HepG2 (cell line): ENCODE data around the gene CACNA2D3. TPM values are rescaled to one million over a fixed set of nuclear protein-coding genes. Genes with fewer than 3 reads are reported as not detected.

ENCODE experiments used
- ATAC-seq: fragments of 200-7000 bp; cut with Tn5 transposase; 3 replicates; pipeline ENCODE4 v1.9.1; 2020; ENCODE audit warnings: mild to moderate bottlenecking, moderate library complexity
- BruUV-seq: library from RNA; stranded (reverse); fragments of 400-500 nt; replicated peaks from 2 replicates; lab custom pipeline; 2021; lab: Mats Ljungman, UMichigan
- CTCF ChIA-PET: fragments of 300-600 bp; formaldehyde crosslinking; extraction: SDS; loops from one replicate; lab custom pipeline; 2021; ENCODE audit warnings: low total read pairs, inconsistent platforms, low intra/inter-chr PET ratio; lab: Yijun Ruan, JAX
- POLR2A ChIA-PET: fragments of 350-600 bp; sonication (Branson Sonifier 250); formaldehyde crosslinking; loops from one replicate; lab custom pipeline; 2020; ENCODE audit warnings: antibody characterized with exemption, inconsistent platforms; lab: Yijun Ruan, JAX
- DNase-seq: peaks from one replicate; pipeline ENCODE4 v3.0.0-alpha.2; 2015; ENCODE audit warnings: low spot score
- FAIRE-seq: peaks from 3 replicates; lab custom pipeline; 2011; peaks lifted over from hg19 to GRCh38; lab: Jason Lieb, UNC
- H2AFZ ChIP-seq: one replicate; pipeline ENCODE4 v1.6.1; 2011; ENCODE audit warnings: low read length, inconsistent platforms
- H3K27ac ChIP-seq: fragments of 300-600 bp; 3 replicates; pipeline ENCODE4 v1.8.0; 2011; ENCODE audit warnings: mixed run types, mild to moderate bottlenecking, mixed read lengths, low read length, inconsistent platforms; ENCODE audit not compliant: insufficient read depth; ENCODE audit errors: extremely low read length
- H3K27me3 ChIP-seq, 2 experiments: fragments of 200-600 bp in 1 of 2; 2 replicates in 1 of 2; 3 replicates in 1 of 2; pipeline versions ENCODE4 v1.6.0 to v1.8.0; 2011; ENCODE audit warnings: low read length in 2 of 2, mild to moderate bottlenecking in 2 of 2, moderate library complexity in 2 of 2, inconsistent platforms in 1 of 2; ENCODE audit not compliant: insufficient read depth in 2 of 2, control insufficient read depth in 1 of 2
- H3K36me3 ChIP-seq, 2 experiments: fragments of 200-600 bp in 1 of 2; replicated peaks in 1 of 2; 2 replicates in 1 of 2; 3 replicates in 1 of 2; pipeline versions ENCODE4 v1.5.1 to v1.8.0; 2011; ENCODE audit warnings: low read length in 2 of 2, inconsistent platforms in 1 of 2; ENCODE audit not compliant: insufficient read depth in 2 of 2, control insufficient read depth in 1 of 2
- H3K4me1 ChIP-seq: 2 replicates; pipeline ENCODE4 v1.5.1; 2012; ENCODE audit warnings: low read length, inconsistent platforms; ENCODE audit not compliant: insufficient read depth
- H3K4me2 ChIP-seq: 2 replicates; pipeline ENCODE4 v1.6.0; 2011; ENCODE audit warnings: low read depth, low read length, inconsistent platforms
- H3K4me3 ChIP-seq, 3 experiments: fragments of 200-600 bp in 1 of 3; sonication (generic), shearing (Covaris generic) in 1 of 3; replicated peaks in 1 of 3; 2 replicates each; pipeline ENCODE4 v1.5.1; 2011 to 2016; ENCODE audit warnings: low read length in 3 of 3, inconsistent platforms in 2 of 3, low read depth in 2 of 3, mild to moderate bottlenecking in 2 of 3, control low read depth in 1 of 3, mixed read lengths in 1 of 3; ENCODE audit not compliant: insufficient read depth in 1 of 3
- H3K79me2 ChIP-seq: one replicate; pipeline ENCODE4 v1.6.1; 2011; ENCODE audit warnings: low read length, inconsistent platforms; ENCODE audit not compliant: insufficient read depth
- H3K9ac ChIP-seq: 2 replicates; pipeline ENCODE4 v1.6.0; 2011; ENCODE audit warnings: mild to moderate bottlenecking, low read depth, low read length, inconsistent platforms; ENCODE audit not compliant: insufficient read depth
- H3K9me3 ChIP-seq: 2 replicates; pipeline ENCODE4 v1.5.1; 2012; ENCODE audit warnings: mild to moderate bottlenecking, low read length
- H4K20me1 ChIP-seq: 2 replicates; pipeline ENCODE4 v1.6.0; 2011; ENCODE audit warnings: inconsistent platforms, mild to moderate bottlenecking, low read length, moderate library complexity; ENCODE audit not compliant: insufficient read depth
- CHCHD3 ChIP-seq: sonication (generic); formaldehyde crosslinking; IDR thresholded peaks from 2 replicates; pipeline ENCODE4 v1.8.0; 2022; ENCODE audit warnings: mild to moderate bottlenecking, missing genetic modification reagents, moderate library complexity
- CREBL2 ChIP-seq: sonication (generic); formaldehyde crosslinking; IDR thresholded peaks from 2 replicates; pipeline ENCODE4 v1.8.1; 2023; ENCODE audit warnings: missing genetic modification reagents, mild to moderate bottlenecking, borderline replicate concordance
- MAFK ChIP-seq, 2 experiments: IDR thresholded peaks in 1 of 2; conservative IDR thresholded peaks in 1 of 2; 2 replicates each; pipeline ENCODE4 v1.6.1; 2011; ENCODE audit warnings: improper control_type of control experiment in 2 of 2, low read length in 2 of 2
- TBX2 ChIP-seq: sonication (generic); formaldehyde crosslinking; IDR thresholded peaks from 2 replicates; pipeline ENCODE4 v1.5.0; 2020; ENCODE audit warnings: missing genetic modification reagents, mild to moderate bottlenecking, borderline replicate concordance
- ZNF512 ChIP-seq: sonication (generic); formaldehyde crosslinking; IDR thresholded peaks from 2 replicates; pipeline ENCODE4 v1.4.0; 2020; ENCODE audit warnings: mild to moderate bottlenecking, missing genetic modification reagents
- WGBS: methylation state at CpG from one replicate; pipeline ENCODE4 v1.1.6; 2017; ENCODE audit warnings: low lambda C conversion rate; 5-methylcytosine and 5-hydroxymethylcytosine counted together
- in situ Hi-C: cut with HindIII; loops from 2 replicates; pipeline ENCODE4 v1.10.0; 2017; ENCODE audit warnings: low pct_unique_long_range_greater_than_20kb; ENCODE audit not compliant: extremely low pct_ligation_motif_present
- intact Hi-C: fragments of 100-400 bp; cut with micrococcal nuclease; formaldehyde crosslinking; loops from one replicate; pipeline ENCODE4 v1.10.0; 2022; ENCODE audit not compliant: unreplicated experiment
- polyA plus RNA-seq, 8 experiments: library from polyadenylated mRNA; depleted of rRNA in 3 of 8; stranded (reverse) in 7 of 8; unstranded in 1 of 8; fragments of >200 nt; fragmentation: Illumina TruSeq in 4 of 8; extraction: Trizol in 4 of 8; gene quantifications; 2 replicates each; pipeline versions ENCODE4 v1.2.1 to v1.2.3, GENCODE V29; 2011 to 2016; ENCODE audit warnings: low read depth in 4 of 8, missing spikeins in 1 of 8, mixed read lengths in 1 of 8; ENCODE audit not compliant: insufficient read depth in 1 of 8
- total RNA-seq, 5 experiments: library from RNA; depleted of rRNA; stranded (reverse); fragments of >200 nt; fragmentation: Illumina TruSeq; extraction: Trizol; gene quantifications; 2 replicates each; pipeline ENCODE4 v1.2.3, GENCODE V29; 2016; ENCODE audit warnings: low read depth in 1 of 5

The CACNA2D3 gene
- total and polyA plus RNA-seq, 2 of the 13 experiments (the other 11 are each of a cell fraction or from before 2014, with no cell fraction given): not detected

- TF ChIP-seq ZNF512 (CRISPR knock-in tag) (no peak), CREBL2 (CRISPR knock-in tag) (no peak)
Measured at GRCh38 chr3:54360320-54360719, 238.0 kb downstream of the CACNA2D3 start (continued).

- 0 out of 4 replicates have a peak, but pooled peaks of 1 of the 2 experiments have one; percentile 11 for TF ChIP-seq MAFK (conservative IDR thresholded peaks at IDR 0.05 in 1 of 2, IDR thresholded peaks at IDR 0.05 in 1 of 2; ENCODE audit: low read length in 2 of 2)
- no peak for TF ChIP-seq CHCHD3 (CRISPR knock-in tag)
- TF ChIP-seq TBX2: no peak
- in situ Hi-C loops: no loop called here
- no peak for DNase-seq
- ChIA-PET CTCF (no interaction called here), POLR2A (no interaction called here)
- Histone ChIP-seq H3K79me2 (no peaks in the 10 kb centered on the region), H3K36me3 (no peaks in the 10 kb centered on the region), H3K4me3 (no peak overlapping the region), H3K9ac (no peak overlapping the region), H3K27ac (no peak overlapping the region), H3K4me1 (no peaks in the 10 kb centered on the region), H3K9me3 (no peaks in the 10 kb centered on the region), H3K4me2 (no peak overlapping the region), H2AFZ (no peak overlapping the region), H4K20me1 (no peaks in the 10 kb centered on the region), H3K27me3 (no peaks in the 10 kb centered on the region)
- intact Hi-C loops: no loop called here
- no TSS peak for BruUV-seq
- ATAC-seq: no peak
- FAIRE-seq: no peak
- 44% methylated on average over 7 of the region's 7 CpGs for WGBS
Measured at GRCh38 chr3:54361746-54362283, 239.5 kb downstream of the CACNA2D3 start.
